GM23338 (cell line): ENCODE data around the gene CD58. TPM values are rescaled to one million over a fixed set of nuclear protein-coding genes. Genes with fewer than 3 reads are reported as not detected.

Experiments
- ATAC-seq: fragments of 200-7000 bp; cut with Tn5 transposase; 3 replicates; pipeline ENCODE4 v1.9.1; 2020
- DNase-seq: peaks from one replicate; pipeline ENCODE4 v3.0.0-alpha.2; 2015; ENCODE audit warnings: low spot score
- H2AFZ ChIP-seq: fragments of 200-600 bp; sonication (generic); 2 replicates; pipeline ENCODE4 v1.8.0; 2016; ENCODE audit warnings: antibody characterized with exemption, mild to moderate bottlenecking, moderate library complexity
- H3F3A ChIP-seq: fragments of 200-600 bp; sonication (generic); replicated peaks from 2 replicates; pipeline ENCODE4 v1.8.0; 2017; ENCODE audit warnings: antibody characterized with exemption, mixed run types, low read depth
- H3K27ac ChIP-seq: fragments of 200-600 bp; sonication (generic); 2 replicates; pipeline ENCODE4 v1.6.1; 2016; ENCODE audit warnings: low read depth
- H3K27me3 ChIP-seq: fragments of 200-600 bp; sonication (generic); 2 replicates; pipeline ENCODE4 v1.8.0; 2016; ENCODE audit warnings: mild to moderate bottlenecking, mixed run types, moderate library complexity; ENCODE audit not compliant: insufficient read depth
- H3K36me3 ChIP-seq: fragments of 200-600 bp; sonication (generic); 2 replicates; pipeline ENCODE4 v1.8.0; 2016; ENCODE audit warnings: mild to moderate bottlenecking; ENCODE audit not compliant: insufficient read depth
- H3K4me1 ChIP-seq: fragments of 200-600 bp; sonication (generic); 2 replicates; pipeline ENCODE4 v1.8.0; 2016; ENCODE audit warnings: mild to moderate bottlenecking, moderate library complexity; ENCODE audit not compliant: insufficient read depth
- H3K4me2 ChIP-seq: fragments of 200-600 bp; sonication (generic); 2 replicates; pipeline ENCODE4 v1.7.1; 2017; ENCODE audit warnings: mixed run types
- H3K4me3 ChIP-seq: fragments of 200-600 bp; sonication (generic); 2 replicates; pipeline ENCODE4 v1.6.1; 2016; ENCODE audit warnings: mixed run types
- H3K79me2 ChIP-seq: fragments of 200-600 bp; sonication (generic); replicated peaks from 2 replicates; pipeline ENCODE4 v1.8.0; 2017; ENCODE audit warnings: mild to moderate bottlenecking; ENCODE audit not compliant: insufficient read depth
- H3K9me2 ChIP-seq: fragments of 200-600 bp; sonication (generic); 2 replicates; pipeline ENCODE4 v1.8.0; 2017; ENCODE audit not compliant: insufficient read depth
- H4K20me1 ChIP-seq: fragments of 200-600 bp; sonication (generic); replicated peaks from 2 replicates; pipeline ENCODE4 v1.8.0; 2017; ENCODE audit warnings: mild to moderate bottlenecking; ENCODE audit not compliant: insufficient read depth
- H3K27ac Mint-ChIP-seq: 2 replicates; pipeline ENCODE4 v1.8.0; 2020; ENCODE audit warnings: inconsistent platforms, mild to moderate bottlenecking, moderate library complexity, mixed read lengths
- H3K27me3 Mint-ChIP-seq: 3 replicates; pipeline ENCODE4 v1.8.0; 2022; ENCODE audit warnings: low read depth, mild to moderate bottlenecking, moderate library complexity, mixed read lengths, inconsistent platforms; ENCODE audit not compliant: insufficient read depth, poor library complexity
- H3K36me3 Mint-ChIP-seq: 3 replicates; pipeline ENCODE4 v1.8.0; 2021; ENCODE audit warnings: low read depth, mild to moderate bottlenecking, inconsistent platforms, moderate library complexity, mixed read lengths
- H3K4me1 Mint-ChIP-seq: 3 replicates; pipeline ENCODE4 v1.8.0; 2020; ENCODE audit warnings: mild to moderate bottlenecking, inconsistent platforms, mixed read lengths
- H3K4me3 Mint-ChIP-seq: 3 replicates; pipeline ENCODE4 v1.8.0; 2021; ENCODE audit warnings: moderate library complexity, mild to moderate bottlenecking, inconsistent platforms, mixed read lengths
- H3K9me3 Mint-ChIP-seq: 3 replicates; pipeline ENCODE4 v1.8.0; 2020; ENCODE audit warnings: moderate library complexity, mild to moderate bottlenecking, inconsistent platforms, mixed read lengths
- CREB1 ChIP-seq: fragments of 250-450 bp; sonication (Bioruptor Pico); IDR thresholded peaks from 2 replicates; pipeline ENCODE4 v1.5.0; 2020; ENCODE audit warnings: low read depth, mild to moderate bottlenecking, moderate library complexity
- ETS1 ChIP-seq: IDR thresholded peaks from 2 replicates; pipeline ENCODE4 v1.6.1; 2016; ENCODE audit warnings: antibody characterized with exemption
- EZH2 ChIP-seq: fragments of 200-600 bp; sonication (generic); IDR thresholded peaks from one replicate; pipeline ENCODE4 v1.8.0; 2017; ENCODE audit warnings: antibody characterized with exemption, mild to moderate bottlenecking, low read depth; ENCODE audit not compliant: unreplicated experiment
- EZH2phosphoT487 ChIP-seq: fragments of 200-600 bp; sonication (generic); IDR thresholded peaks from one replicate; pipeline ENCODE4 v1.8.1; 2018; ENCODE audit warnings: antibody characterized with exemption; ENCODE audit not compliant: unreplicated experiment
- JUNB ChIP-seq: IDR thresholded peaks from one replicate; pipeline ENCODE4 v1.6.1; 2016; ENCODE audit warnings: antibody characterized with exemption; ENCODE audit not compliant: unreplicated experiment
- NANOG ChIP-seq: IDR thresholded peaks from 2 replicates; pipeline ENCODE4 v1.6.1; 2016; ENCODE audit warnings: antibody characterized with exemption, borderline replicate concordance
- POLR2AphosphoS5 ChIP-seq: IDR thresholded peaks from 2 replicates; pipeline ENCODE4 v1.6.1; 2016; ENCODE audit warnings: antibody characterized with exemption, low read depth
- STAT1 ChIP-seq: IDR thresholded peaks from one replicate; pipeline ENCODE4 v1.6.1; 2016; ENCODE audit warnings: antibody characterized with exemption; ENCODE audit not compliant: unreplicated experiment
- ZNF114 ChIP-seq: fragments of 250-450 bp; sonication (Bioruptor Pico); IDR thresholded peaks from 2 replicates; pipeline ENCODE4 v1.5.0; 2020; ENCODE audit warnings: mild to moderate bottlenecking, moderate library complexity
- ZNF331 ChIP-seq: fragments of 250-450 bp; sonication (Bioruptor Pico); IDR thresholded peaks from 2 replicates; pipeline ENCODE4 v1.5.0; 2020; ENCODE audit warnings: low read depth, mild to moderate bottlenecking, moderate library complexity
- ZNF462 ChIP-seq: fragments of 250-450 bp; sonication (Bioruptor Pico); IDR thresholded peaks from 2 replicates; pipeline ENCODE4 v1.5.0; 2020; ENCODE audit warnings: mild to moderate bottlenecking, moderate library complexity
- polyA plus RNA-seq: library from polyadenylated mRNA; unstranded; fragments of >200 nt; fragmentation: Nextera tagmentation; extraction: Ambion mirVana; gene quantifications from 2 replicates; pipeline ENCODE4 v1.2.1, GENCODE V29; 2016
- total RNA-seq: library from RNA; depleted of rRNA; stranded (reverse); fragments of >200 nt; shearing (Covaris generic); gene quantifications from 2 replicates; pipeline ENCODE4 v1.2.3, GENCODE V29; 2014
- TF ChIP-seq, protein P1 (sequence below): IDR thresholded peaks from one replicate; pipeline ENCODE4 v1.6.1; 2018; ENCODE audit warnings: antibody characterized with exemption; ENCODE audit not compliant: unreplicated experiment
- TF ChIP-seq, protein P2 (sequence below), 2 experiments: fragments of 200-600 bp in 1 of 2; sonication (generic) in 1 of 2; conservative IDR thresholded peaks; 2 replicates each; pipeline versions ENCODE4 v1.5.1 to v1.6.1; 2016 to 2017; ENCODE audit warnings: antibody characterized with exemption in 2 of 2, low read depth in 2 of 2, mild to moderate bottlenecking in 2 of 2, moderate library complexity in 1 of 2

The CD58 gene
- total and polyA plus RNA-seq, 2 experiments from 2014 or later = 9.2 to 12.5 TPM

GRCh38 chr1:116502671-116503314 lies 68.0 kb downstream of the CD58 start:
- Mint-ChIP-seq H3K27me3 (no peaks in the 10 kb centered on the region), H3K27ac (no peak overlapping the region), H3K36me3 (no peaks in the 10 kb centered on the region), H3K9me3 (no peaks in the 10 kb centered on the region), H3K4me3 (no peak overlapping the region), H3K4me1 (peaks cover 4% of the 10 kb centered on the region; the same call in 1 of the 3 replicates)
- Histone ChIP-seq H3K27me3 (no peaks in the 10 kb centered on the region), H2AFZ (no peak overlapping the region), H3K27ac (no peak overlapping the region), H4K20me1 (no peaks in the 10 kb centered on the region), H3K9me2 (peaks cover 4% of the 10 kb centered on the region; the same call in 1 of the 2 replicates), H3K36me3 (no peaks in the 10 kb centered on the region), H3K4me1 (no peaks in the 10 kb centered on the region), H3F3A (no peaks in the 10 kb centered on the region), H3K4me3 (no peak overlapping the region), H3K79me2 (no peaks in the 10 kb centered on the region), H3K4me2 (no peak overlapping the region)
- TF ChIP-seq ZNF114 (no peak), CREB1 (CRISPR knock-in tag) (no peak), EZH2phosphoT487 (no peak), POLR2AphosphoS5 (no peak), STAT1 (no peak), ETS1 (no peak), ZNF331 (no peak), EZH2 (no peak), ZNF462 (CRISPR knock-in tag) (no peak), JUNB (no peak), NANOG (no peak)
- TF ChIP-seq, protein P1, sequence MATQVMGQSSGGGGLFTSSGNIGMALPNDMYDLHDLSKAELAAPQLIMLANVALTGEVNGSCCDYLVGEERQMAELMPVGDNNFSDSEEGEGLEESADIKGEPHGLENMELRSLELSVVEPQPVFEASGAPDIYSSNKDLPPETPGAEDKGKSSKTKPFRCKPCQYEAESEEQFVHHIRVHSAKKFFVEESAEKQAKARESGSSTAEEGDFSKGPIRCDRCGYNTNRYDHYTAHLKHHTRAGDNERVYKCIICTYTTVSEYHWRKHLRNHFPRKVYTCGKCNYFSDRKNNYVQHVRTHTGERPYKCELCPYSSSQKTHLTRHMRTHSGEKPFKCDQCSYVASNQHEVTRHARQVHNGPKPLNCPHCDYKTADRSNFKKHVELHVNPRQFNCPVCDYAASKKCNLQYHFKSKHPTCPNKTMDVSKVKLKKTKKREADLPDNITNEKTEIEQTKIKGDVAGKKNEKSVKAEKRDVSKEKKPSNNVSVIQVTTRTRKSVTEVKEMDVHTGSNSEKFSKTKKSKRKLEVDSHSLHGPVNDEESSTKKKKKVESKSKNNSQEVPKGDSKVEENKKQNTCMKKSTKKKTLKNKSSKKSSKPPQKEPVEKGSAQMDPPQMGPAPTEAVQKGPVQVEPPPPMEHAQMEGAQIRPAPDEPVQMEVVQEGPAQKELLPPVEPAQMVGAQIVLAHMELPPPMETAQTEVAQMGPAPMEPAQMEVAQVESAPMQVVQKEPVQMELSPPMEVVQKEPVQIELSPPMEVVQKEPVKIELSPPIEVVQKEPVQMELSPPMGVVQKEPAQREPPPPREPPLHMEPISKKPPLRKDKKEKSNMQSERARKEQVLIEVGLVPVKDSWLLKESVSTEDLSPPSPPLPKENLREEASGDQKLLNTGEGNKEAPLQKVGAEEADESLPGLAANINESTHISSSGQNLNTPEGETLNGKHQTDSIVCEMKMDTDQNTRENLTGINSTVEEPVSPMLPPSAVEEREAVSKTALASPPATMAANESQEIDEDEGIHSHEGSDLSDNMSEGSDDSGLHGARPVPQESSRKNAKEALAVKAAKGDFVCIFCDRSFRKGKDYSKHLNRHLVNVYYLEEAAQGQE = no peak
- TF ChIP-seq, protein P2, sequence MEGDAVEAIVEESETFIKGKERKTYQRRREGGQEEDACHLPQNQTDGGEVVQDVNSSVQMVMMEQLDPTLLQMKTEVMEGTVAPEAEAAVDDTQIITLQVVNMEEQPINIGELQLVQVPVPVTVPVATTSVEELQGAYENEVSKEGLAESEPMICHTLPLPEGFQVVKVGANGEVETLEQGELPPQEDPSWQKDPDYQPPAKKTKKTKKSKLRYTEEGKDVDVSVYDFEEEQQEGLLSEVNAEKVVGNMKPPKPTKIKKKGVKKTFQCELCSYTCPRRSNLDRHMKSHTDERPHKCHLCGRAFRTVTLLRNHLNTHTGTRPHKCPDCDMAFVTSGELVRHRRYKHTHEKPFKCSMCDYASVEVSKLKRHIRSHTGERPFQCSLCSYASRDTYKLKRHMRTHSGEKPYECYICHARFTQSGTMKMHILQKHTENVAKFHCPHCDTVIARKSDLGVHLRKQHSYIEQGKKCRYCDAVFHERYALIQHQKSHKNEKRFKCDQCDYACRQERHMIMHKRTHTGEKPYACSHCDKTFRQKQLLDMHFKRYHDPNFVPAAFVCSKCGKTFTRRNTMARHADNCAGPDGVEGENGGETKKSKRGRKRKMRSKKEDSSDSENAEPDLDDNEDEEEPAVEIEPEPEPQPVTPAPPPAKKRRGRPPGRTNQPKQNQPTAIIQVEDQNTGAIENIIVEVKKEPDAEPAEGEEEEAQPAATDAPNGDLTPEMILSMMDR (conservative IDR thresholded peaks at IDR 0.05; ENCODE audit: low read depth in 2 of 2) = no peak
- DNase-seq = no peak
- no peak for ATAC-seq
